Measurements from ENCODE around the gene RBM34.
A peak's percentile ranks its signal among the peaks of the same experiment; 100 is the strongest.
"Not testable (repeated sequence)": the region's sequence is repeated elsewhere in the genome, so short reads cannot be mapped to it uniquely, and the experiment has no call there.

The RBM34 gene, protein sequence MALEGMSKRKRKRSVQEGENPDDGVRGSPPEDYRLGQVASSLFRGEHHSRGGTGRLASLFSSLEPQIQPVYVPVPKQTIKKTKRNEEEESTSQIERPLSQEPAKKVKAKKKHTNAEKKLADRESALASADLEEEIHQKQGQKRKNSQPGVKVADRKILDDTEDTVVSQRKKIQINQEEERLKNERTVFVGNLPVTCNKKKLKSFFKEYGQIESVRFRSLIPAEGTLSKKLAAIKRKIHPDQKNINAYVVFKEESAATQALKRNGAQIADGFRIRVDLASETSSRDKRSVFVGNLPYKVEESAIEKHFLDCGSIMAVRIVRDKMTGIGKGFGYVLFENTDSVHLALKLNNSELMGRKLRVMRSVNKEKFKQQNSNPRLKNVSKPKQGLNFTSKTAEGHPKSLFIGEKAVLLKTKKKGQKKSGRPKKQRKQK

DNA sequence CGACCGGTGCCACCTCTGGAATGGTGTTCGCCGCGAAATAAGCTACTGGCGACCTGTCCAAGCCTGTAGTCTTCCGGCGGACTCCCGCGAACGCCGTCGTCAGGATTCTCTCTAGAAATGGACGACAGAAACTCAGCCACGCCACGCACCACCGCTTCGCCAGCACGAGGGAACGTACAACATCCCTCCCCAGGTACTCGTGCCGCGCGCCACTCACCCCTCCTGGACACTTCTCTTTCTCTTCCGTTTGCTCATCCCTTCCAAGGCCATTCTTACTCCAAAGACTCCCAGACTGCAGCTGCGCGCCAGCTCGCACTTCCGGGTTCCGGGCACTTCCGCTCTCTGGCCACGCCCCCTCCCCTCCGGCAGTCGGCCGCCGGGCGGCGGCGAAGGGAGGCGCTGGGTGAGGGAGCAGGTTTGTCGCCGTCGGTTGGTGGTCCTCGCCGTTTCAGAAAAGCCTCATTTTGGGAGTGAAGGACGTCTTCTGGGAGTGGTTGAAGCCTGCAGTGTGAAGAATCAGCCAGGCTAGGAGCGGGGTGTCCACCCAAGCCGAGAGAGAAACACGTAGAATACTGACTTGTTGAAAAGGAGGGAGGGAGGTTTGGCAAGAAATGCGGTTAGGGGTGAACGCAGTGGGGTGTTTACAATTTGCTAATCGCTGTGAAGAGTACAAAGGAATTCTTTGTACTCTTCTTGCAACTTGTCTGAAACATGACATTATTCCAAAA lies at the start of gene RBM34:
Gene RBM34, minus strand, starts transcription at position 294 of the 728 bp plus-strand sequence. Its CDS starts 24 bp downstream, at position 270.
- DNase-seq (ENCODE audit: low read depth) = peak; percentile 61

DNA sequence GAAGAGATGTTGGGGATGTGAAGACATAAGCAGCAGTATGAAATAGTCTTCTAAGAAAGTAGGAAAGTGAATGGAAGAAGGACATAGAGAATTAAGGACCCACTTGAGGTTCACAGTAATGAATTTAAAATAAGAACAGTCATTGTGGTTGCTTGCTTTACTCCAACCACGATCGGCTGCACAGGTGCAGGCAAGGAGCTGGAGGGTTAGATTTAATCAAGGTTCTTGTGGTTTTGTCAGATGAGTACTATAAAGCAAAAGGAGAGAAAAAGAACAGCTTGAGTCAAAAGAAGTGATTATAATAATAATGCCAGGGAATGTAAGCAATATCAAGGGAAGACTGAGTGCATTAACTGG lies 46.1 kb upstream of the RBM34 start:
- no peak for DNase-seq (ENCODE audit: low read depth)

DNA sequence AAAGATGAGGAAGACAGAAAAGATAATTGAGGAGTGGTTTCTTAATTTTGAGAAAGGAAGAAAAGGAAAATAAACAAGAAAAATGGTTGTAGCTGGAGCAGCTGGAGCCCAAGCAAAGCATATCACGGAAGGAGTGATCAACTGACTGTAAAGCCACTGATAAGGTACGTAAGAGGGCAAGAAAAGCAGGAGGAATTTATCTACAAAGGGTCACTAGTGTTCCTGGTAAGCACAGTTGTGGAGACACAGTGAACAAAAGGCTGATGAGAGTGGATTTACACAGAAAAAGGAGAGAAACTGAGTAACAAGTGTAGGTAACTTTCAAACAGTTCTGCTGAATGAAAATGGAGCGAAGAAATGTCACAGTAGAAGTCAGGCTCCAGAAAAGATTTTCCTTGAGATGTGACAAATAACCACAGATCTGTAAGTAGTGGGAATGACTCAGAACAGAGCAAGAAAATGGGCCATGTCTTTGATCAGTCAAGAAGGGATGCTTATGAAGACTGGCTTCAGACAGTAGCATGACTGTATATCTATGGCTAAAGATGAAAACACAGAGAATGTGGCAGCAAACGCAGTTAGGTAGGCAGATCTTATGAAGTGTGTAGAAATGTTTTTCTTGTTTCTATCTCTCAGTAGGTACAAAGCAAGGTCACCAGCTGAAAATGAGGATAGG lies 45.6 kb upstream of the RBM34 start:
- DNase-seq (ENCODE audit: low read depth) = no peak

DNA sequence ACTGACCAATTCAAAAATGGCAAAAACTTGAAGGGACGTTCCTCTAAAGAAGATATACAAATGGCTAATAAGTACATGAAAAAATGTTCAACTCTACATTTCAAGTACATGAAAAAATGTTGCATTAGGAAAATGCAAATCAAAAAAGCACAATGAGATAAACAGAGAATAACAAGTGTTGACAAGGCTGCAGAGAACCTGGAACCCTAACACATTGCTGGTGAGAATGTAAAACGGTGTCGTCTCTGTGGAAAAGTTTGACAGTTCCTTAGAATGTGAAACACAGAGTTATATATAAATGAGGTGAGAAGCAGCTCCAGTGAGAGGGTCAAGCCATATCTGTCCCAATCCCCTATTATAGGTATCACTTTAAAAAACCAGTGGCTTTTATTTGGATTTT lies 44.6 kb upstream of the RBM34 start:
- no peak for DNase-seq (ENCODE audit: low read depth)

DNA sequence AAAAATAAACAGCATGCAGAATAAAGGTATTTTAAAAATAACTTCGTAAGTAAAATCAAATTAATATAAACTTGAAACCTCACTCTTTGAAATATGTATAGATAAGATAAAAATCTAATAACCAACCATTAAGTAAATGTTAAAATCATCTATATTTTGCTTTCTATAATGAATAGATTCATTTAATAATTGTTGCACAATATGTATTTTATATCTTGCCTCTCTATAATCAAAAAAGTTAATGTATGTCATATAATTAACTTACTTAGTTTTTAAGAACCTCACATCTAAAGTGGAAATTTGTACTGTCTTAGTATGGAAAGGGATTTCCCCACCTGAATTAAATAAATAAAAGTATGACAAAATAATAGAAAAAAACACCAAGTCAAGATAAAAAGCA lies 42.4 kb upstream of the RBM34 start:
- DNase-seq (ENCODE audit: low read depth) = no peak

- not testable (repeated sequence) for DNase-seq (ENCODE audit: low read depth)
These were observed 41.4 kb upstream of the RBM34 start for GRCh38 chr1:235202447-235202846.

DNA sequence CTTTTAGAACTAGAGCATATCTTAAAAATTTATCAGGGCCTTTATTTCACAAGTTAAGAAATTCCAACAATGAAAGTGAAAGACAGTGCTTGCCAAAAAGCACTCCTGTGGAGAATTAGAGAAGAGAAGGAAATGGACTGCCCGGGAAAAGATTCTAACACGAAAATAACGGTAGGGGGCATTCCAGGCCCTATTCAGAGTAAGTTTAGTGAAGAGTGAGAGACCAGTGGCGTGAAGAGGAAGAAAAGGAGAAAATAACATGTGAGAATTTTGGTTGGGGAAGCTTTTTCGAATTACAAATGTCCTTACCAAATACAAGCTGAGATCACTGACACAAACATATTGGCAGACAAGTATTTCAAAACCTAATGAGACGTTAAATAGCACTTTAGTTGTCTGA lies 38.4 kb upstream of the RBM34 start:
- DNase-seq (ENCODE audit: low read depth) = no peak

GRCh38 chr1:235190431-235190830 lies 29.4 kb upstream of the RBM34 start:
- DNase-seq (ENCODE audit: low read depth) = no peak

- no peak for DNase-seq (ENCODE audit: low read depth)
These were observed 26.3 kb upstream of the RBM34 start for GRCh38 chr1:235187316-235187715.

- no peak for DNase-seq (ENCODE audit: low read depth)
These were observed 20.7 kb upstream of the RBM34 start for GRCh38 chr1:235181561-235182245.

GRCh38 chr1:235180916-235181460 lies 19.9 kb upstream of the RBM34 start:
- DNase-seq (ENCODE audit: low read depth) = no peak

GRCh38 chr1:235176486-235176885 lies 15.4 kb upstream of the RBM34 start:
- no peak for DNase-seq (ENCODE audit: low read depth)

- no peak for DNase-seq (ENCODE audit: low read depth)
These were observed 8.9 kb upstream of the RBM34 start for GRCh38 chr1:235169986-235170385.

DNA sequence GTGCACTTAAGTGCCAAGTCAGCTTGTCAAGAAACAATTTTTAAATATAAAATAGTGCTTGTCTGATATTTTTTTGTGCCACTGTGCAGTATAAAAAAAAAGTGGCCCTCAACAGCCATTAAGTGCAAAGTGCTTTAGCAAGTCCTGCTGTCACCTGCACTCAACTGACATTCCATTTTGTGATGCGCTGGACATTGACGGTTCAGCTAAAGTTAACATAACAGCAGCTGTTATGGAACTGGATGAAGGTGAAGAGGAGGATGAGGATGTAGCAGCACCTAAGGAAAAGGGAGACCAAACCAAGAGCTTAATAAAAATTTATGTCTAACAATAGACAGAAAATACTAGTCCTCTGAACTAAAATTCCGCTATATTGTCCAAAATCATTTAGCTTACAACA lies 7.3 kb upstream of the RBM34 start:
- DNase-seq (ENCODE audit: low read depth) = no peak

GRCh38 chr1:235161685-235162327 lies 756 bp upstream of the RBM34 start:
- DNase-seq (ENCODE audit: low read depth) = no peak

GRCh38 chr1:235160383-235160956 lies 580 bp downstream of the RBM34 start:
- DNase-seq (ENCODE audit: low read depth) = peak; percentile 23

- not testable (repeated sequence) for DNase-seq (ENCODE audit: low read depth)
These were observed 1.1 kb downstream of the RBM34 start for GRCh38 chr1:235159930-235160329.

DNA sequence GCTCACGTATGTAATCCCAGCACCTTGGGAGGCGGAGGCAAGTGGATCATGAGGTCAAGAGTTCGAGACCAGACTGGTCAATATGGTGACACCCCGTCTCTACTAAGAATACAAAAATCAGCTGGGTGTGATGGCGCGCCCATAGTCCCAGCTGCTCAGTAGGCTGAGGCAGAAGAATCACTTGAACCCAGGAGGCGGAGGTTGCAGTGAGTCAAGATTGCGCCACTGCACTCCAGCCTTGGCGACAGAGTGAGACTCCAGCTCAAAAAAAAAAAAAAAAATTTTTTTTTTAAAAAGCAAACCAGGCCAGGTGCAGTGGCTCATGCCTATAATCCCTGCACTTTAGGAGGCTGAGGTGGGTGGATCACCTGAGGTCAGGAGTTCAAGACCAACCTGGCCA lies 1.8 kb downstream of the RBM34 start:
- DNase-seq (ENCODE audit: low read depth) = not testable (repeated sequence)

- DNase-seq (ENCODE audit: low read depth) = no peak
These were observed 2.4 kb downstream of the RBM34 start for GRCh38 chr1:235158680-235159079.

DNA sequence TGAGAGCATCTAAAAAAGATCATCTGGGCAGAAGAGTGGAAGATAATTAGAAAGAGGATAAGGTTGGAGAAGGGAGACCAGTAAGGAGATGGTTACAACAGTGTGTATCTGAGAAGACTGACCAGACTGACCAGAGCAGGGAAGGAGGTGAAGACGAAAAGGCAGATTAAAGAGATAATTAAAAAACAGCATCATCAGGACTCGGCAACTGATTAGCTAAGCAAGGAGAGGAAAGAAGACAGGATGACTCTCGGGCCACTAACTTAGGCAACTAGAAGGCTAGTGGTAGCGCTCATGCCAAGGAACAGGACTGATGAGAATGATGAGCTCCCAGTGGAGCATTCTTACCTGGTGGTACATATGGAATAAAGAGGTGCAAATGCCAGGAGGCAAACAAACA lies 3.9 kb downstream of the RBM34 start:
- DNase-seq (ENCODE audit: low read depth) = no peak

DNA sequence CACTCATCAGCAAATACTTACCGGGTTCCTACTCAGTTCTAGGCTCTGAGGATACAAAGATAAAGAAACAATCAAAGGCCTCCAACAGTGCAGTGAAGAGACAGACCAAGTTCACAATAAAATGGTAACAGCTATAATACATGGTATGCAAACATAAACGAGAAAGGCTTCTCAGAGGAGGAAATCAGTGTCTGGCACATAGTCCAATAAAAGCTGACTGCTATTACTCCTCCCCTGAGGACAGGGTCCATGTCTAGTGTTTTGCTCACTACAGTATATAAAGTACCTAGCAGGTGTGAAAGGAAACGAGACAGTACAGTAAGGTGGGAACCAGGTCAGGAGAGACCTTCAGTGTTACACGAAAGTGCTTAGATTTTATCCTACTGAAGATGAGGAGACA lies 4.3 kb downstream of the RBM34 start:
- DNase-seq (ENCODE audit: low read depth) = no peak
